Stimulated activated CD8-positive, alpha-beta memory T cell treated with anti-CD3 and anti-CD28 coated beads, Interleukin-4, amount 100 ng/mL, for 1 hour (primary cell): Measurements from ENCODE around the gene RTL5.
"Not testable (repeated sequence)": the region's sequence is repeated elsewhere in the genome, so short reads cannot be mapped to it uniquely, and the experiment has no call there.

Experiments
- DNase-seq, 2 donors: peaks; one replicate each; pipeline ENCODE4 v3.0.0-alpha.2; 2020; ENCODE audit warnings: low read depth in 2 of 2, low spot score in 1 of 2

RTL5 gene

GRCh38 chrX:72131317-72132294, at the start of gene RTL5:
RTL5 (minus strand) TSS chrX:72131915.
- DNase-seq, result peak in 1 of 2 donors; percentile 10

GRCh38 chrX:72180539-72180938, 48.8 kb upstream of the RTL5 start:
- no peak for DNase-seq

- no peak for DNase-seq
Observed at GRCh38 chrX:72176981-72177380, 45.3 kb upstream of the RTL5 start.

- DNase-seq, result not testable (repeated sequence)
Observed at GRCh38 chrX:72176289-72176688, 44.6 kb upstream of the RTL5 start.

- DNase-seq, result no peak
Observed at GRCh38 chrX:72169008-72169728, 37.5 kb upstream of the RTL5 start.

GRCh38 chrX:72165551-72165950, 33.8 kb upstream of the RTL5 start:
- no peak for DNase-seq

- no peak for DNase-seq
Observed at GRCh38 chrX:72159769-72160168, 28.1 kb upstream of the RTL5 start.

- no peak for DNase-seq
Observed at GRCh38 chrX:72158773-72159172, 27.1 kb upstream of the RTL5 start.

GRCh38 chrX:72146527-72146926, 14.8 kb upstream of the RTL5 start:
- no peak for DNase-seq

GRCh38 chrX:72145181-72145580, 13.5 kb upstream of the RTL5 start:
- DNase-seq, result no peak

GRCh38 chrX:72143609-72143907, 11.8 kb upstream of the RTL5 start:
- no peak for DNase-seq

GRCh38 chrX:72142794-72143608, 11.3 kb upstream of the RTL5 start:
- DNase-seq, result no peak

- DNase-seq, result no peak
Observed at GRCh38 chrX:72142094-72142793, 10.5 kb upstream of the RTL5 start.

GRCh38 chrX:72141372-72142004, 9.8 kb upstream of the RTL5 start:
- DNase-seq, result no peak

- no peak for DNase-seq
Observed at GRCh38 chrX:72139538-72139937, 7.8 kb upstream of the RTL5 start.

- DNase-seq, result no peak
Observed at GRCh38 chrX:72137846-72138495, 6.3 kb upstream of the RTL5 start.

- DNase-seq, result no peak
Observed at GRCh38 chrX:72133851-72134546, 2.3 kb upstream of the RTL5 start.

GRCh38 chrX:72132456-72132855, 741 bp upstream of the RTL5 start:
- DNase-seq, result no peak

GRCh38 chrX:72130762-72131250, 909 bp downstream of the RTL5 start:
- no peak for DNase-seq
